Measurements from ENCODE around the gene IDUA.

IDUA gene

DNA sequence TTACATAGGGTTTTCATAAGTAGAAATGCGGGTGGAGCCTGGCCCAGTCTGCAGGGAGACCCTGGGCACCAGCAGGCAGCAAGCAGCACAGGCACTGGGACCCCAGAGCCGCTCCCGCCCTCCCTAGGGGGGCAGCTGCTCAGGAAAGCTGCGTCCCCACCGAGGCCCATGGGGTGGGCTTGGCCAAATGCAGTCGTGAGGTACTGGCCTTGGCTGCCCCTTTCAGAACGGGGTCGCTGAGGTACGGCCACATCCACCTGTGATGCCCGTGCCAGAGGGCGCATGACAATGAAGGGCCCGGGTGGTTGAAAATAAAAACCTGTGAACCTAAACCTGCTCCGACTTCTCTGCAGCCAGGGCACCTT lies 37.9 kb upstream of the IDUA start:
- TF ChIP-seq ZFX (IDR thresholded peaks at IDR 0.05; ENCODE audit: borderline replicate concordance), result no peak
- TF ChIP-seq, protein P1, sequence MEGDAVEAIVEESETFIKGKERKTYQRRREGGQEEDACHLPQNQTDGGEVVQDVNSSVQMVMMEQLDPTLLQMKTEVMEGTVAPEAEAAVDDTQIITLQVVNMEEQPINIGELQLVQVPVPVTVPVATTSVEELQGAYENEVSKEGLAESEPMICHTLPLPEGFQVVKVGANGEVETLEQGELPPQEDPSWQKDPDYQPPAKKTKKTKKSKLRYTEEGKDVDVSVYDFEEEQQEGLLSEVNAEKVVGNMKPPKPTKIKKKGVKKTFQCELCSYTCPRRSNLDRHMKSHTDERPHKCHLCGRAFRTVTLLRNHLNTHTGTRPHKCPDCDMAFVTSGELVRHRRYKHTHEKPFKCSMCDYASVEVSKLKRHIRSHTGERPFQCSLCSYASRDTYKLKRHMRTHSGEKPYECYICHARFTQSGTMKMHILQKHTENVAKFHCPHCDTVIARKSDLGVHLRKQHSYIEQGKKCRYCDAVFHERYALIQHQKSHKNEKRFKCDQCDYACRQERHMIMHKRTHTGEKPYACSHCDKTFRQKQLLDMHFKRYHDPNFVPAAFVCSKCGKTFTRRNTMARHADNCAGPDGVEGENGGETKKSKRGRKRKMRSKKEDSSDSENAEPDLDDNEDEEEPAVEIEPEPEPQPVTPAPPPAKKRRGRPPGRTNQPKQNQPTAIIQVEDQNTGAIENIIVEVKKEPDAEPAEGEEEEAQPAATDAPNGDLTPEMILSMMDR (IDR thresholded peaks at IDR 0.05), result no peak
- no peak overlapping the region for H3K27ac ChIP-seq

DNA sequence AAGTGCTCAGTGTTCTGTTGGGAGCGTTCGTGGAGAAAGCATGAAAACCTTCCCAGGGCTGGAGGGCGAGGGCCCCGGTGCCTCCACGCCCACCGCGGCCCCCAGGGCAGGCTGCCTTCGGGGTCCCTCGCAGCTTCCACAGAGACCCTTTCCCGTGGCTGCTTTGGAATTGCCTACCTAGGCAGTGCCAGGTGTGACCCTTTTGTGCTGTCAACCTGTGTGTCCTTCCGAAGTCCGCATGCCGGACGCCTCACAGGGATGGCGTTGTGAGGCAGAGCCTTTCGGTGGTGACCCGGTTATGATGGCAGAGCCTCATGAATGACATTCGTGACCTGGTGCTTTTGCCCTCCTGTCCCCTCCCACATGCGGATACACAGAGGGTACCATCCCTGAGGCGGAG lies 37.2 kb upstream of the IDUA start:
- no peak overlapping the region for H3K27ac ChIP-seq
- no peak for TF ChIP-seq ZFX (IDR thresholded peaks at IDR 0.05; ENCODE audit: borderline replicate concordance)
- TF ChIP-seq, protein P1 (IDR thresholded peaks at IDR 0.05), result no peak

DNA sequence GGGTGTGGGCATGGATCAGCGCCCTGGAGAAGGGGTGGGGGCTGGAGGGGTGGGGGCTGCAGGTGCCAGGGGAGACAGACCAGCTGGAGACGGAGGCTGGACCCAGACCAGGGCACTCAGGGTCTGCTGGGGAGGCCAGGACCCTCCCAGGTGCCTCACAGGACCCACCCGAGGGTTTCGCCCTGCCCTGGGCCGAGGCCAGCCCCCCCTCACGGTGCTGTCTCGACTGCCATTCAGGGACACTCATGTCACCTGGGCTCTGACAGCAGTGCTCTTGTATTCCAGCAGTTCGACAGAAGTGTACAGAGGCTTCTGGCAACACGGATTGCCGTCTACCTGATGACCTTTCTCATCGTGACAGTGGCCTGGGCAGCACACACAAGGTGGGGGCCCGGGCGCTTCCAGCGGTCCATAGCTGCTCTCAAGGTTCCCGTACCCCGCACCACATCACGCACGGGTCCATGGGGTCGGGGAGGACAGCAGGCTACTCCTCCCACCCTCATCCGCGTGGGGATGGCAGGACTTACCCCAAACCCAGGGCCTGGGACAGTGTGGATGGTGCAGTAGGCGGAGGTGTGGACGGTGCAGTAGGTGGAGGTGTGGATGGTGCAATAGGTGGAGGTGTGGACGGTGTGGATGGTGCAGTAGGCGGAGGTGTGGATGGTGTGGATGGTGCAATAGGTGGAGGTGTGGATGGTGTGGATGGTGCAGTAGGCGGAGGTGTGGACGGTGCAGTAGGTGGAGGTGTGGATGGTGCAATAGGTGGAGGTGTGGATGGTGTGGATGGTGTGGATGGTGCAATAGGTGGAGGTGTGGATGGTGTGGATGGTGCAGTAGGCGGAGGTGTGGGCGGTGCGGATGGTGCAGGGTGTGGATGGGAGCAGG lies 36.5 kb upstream of the IDUA start:
- no peak overlapping the region for H3K27ac ChIP-seq
- TF ChIP-seq ZFX (IDR thresholded peaks at IDR 0.05; ENCODE audit: borderline replicate concordance), result no peak
- TF ChIP-seq, protein P1 (IDR thresholded peaks at IDR 0.05), result no peak

DNA sequence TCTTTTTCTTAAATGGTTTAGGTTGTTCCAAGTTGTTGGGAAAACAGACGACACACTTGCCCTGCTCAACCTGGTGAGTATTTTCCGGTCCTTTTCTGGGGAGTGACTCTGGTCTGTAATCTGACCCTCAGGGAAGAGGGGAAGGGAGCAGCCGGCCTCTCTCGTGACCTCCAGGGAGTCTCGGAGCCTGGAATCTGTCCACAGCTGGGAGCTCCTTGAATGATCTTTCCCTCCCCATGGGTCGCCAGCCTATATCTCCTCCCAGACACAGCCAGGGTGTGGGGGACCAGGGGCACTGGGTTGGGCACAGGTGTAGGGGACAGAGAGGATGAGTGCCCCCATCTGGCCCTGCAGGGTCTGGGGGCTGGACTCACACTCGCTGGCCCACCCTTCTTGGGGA lies 35.7 kb upstream of the IDUA start:
- no peak for TF ChIP-seq ZFX (IDR thresholded peaks at IDR 0.05; ENCODE audit: borderline replicate concordance)
- TF ChIP-seq, protein P1 (IDR thresholded peaks at IDR 0.05), result no peak
- no peak overlapping the region for H3K27ac ChIP-seq

DNA sequence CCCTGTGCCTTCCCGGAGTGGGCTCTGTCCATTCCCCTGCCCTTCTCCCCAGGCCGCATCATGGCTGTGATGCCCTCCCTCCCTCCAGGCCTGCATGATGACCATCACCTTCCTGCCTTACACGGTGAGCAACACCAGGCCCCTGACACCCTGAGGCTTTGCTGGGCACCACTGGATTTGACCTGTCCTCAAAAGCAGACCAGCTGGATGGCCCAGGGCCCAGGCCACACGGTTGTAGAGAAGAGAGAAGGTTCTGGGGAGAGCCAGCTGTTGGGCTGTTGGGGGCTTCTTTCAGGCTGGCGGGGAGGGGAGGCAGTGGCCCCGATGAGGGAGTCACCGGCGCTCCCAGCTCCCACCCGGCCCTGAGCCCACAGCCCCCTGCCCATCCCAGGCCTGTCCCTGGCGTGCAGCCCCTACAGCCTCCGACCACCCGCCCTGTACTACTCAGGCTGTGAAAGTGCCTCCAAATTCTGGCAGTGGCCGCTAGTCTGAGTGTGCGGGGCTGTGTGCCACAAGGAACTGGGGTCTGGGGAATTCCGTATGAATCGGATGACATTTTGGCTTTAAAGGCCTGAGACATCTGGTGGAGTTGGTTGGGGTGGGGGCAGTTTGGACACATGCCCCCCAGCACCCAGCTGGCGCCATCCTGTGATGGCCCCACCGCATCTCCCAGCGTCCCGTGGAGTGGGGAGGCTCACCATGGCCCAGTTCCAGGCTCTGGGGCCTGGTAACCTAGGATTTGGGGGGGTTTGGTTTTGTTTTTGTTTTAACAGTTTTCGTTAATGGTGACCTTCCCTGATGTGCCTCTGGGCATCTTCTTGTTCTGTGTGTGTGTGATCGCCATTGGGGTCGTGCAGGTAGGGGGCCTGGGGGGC lies 35.0 kb upstream of the IDUA start:
- H3K27ac ChIP-seq, result no peak overlapping the region
- TF ChIP-seq ZFX (IDR thresholded peaks at IDR 0.05; ENCODE audit: borderline replicate concordance), result no peak
- TF ChIP-seq, protein P1 (IDR thresholded peaks at IDR 0.05), result no peak

DNA sequence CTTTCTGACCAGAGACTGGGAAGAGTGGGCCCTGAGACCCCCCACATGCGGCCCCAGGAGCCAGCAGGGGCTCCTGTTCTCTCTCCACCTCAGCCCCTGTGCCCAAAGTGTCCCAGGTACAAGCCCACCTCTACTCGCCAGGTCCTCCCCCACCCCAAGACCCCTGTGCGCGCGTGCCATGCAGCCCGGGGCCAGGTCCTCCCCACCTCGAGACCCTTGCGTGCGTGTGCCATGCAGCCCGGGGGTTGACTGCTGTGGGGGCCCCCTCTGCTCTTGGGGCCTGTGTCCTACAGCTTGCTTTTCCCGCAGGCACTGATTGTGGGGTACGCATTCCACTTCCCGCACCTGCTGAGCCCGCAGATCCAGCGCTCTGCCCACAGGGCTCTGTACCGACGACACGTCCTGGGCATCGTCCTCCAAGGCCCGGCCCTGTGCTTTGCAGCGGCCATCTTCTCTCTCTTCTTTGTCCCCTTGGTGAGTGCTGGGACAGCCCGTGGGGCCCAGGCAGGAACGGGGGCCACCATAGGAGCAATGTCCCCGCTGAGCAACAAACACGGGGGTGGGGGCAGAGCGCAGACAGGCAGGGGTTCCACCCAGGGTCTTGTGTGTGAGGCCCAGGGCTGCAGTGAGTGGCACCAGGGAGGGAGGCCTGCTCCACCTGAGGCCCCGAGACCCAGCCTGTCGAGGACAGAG lies 33.8 kb upstream of the IDUA start:
- H3K27ac ChIP-seq, result no peak overlapping the region
- TF ChIP-seq, protein P1 (IDR thresholded peaks at IDR 0.05), result no peak
- no peak for TF ChIP-seq ZFX (IDR thresholded peaks at IDR 0.05; ENCODE audit: borderline replicate concordance)
